SH-SY5Y (cell line): ENCODE results near the gene GRAMD2B.

Source experiments
- GATA2 ChIP-seq: IDR thresholded peaks from 2 replicates; pipeline ENCODE4 v1.6.1; 2011; ENCODE audit warnings: mild to moderate bottlenecking, low read depth, low read length
- GATA3 ChIP-seq: IDR thresholded peaks from 2 replicates; pipeline ENCODE4 v1.6.1; 2011; ENCODE audit warnings: low read depth, mild to moderate bottlenecking, low read length, moderate library complexity

GRAMD2B gene

DNA sequence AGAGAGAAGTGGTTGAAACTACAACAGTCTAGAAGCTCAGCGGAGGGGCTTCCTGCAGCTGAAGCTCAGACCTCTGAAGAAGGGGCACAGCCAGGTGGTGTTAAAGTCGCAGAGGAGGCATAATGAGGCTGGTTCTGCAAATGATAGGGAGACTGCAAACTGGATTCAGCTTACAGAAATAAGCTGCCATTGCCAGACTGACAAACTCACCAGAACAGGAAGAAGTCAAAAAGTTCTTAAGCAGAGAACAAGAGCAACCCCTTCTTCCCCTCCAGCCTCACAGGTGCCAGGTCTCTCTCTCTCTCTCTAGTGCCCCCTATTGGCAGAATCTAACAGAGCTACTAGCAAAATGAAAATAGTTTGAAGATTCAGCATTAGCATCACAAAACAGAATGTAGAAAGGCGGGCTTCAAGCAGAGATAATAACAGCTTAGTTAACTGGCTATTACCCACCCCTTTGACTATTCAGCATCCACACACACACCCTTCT is 76.7 kb downstream of the GRAMD2B start:
- no peak for TF ChIP-seq GATA2
- no peak for TF ChIP-seq GATA3

- TF ChIP-seq GATA3 (no peak), GATA2 (no peak)
Observed at GRCh38 chr5:126501448-126501847, 78.2 kb downstream of the GRAMD2B start.

- TF ChIP-seq GATA3 (no peak), GATA2 (no peak)
Observed at GRCh38 chr5:126503602-126504104, 80.4 kb downstream of the GRAMD2B start.

- TF ChIP-seq GATA3 (no peak), GATA2 (no peak)
Observed at GRCh38 chr5:126506079-126506478, 82.9 kb downstream of the GRAMD2B start.

- TF ChIP-seq GATA3 = no peak
- no peak for TF ChIP-seq GATA2
Observed at GRCh38 chr5:126508251-126508961, 85.2 kb downstream of the GRAMD2B start.

DNA sequence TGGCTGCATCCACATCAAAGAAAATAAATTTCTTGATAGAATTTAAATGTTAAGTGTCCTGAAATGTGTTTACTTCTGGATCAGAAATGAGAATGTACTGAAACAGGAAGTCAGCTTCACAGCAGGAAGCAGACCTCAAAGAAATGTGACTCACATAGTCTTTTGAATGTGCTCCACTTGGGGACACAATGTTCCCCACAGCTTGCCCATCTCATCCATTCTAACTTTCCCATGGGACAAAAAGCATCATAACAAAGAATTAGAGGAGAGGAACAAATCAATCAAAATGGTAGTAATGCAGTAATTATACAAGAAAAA is 85.7 kb downstream of the GRAMD2B start:
- TF ChIP-seq GATA2 = no peak

DNA sequence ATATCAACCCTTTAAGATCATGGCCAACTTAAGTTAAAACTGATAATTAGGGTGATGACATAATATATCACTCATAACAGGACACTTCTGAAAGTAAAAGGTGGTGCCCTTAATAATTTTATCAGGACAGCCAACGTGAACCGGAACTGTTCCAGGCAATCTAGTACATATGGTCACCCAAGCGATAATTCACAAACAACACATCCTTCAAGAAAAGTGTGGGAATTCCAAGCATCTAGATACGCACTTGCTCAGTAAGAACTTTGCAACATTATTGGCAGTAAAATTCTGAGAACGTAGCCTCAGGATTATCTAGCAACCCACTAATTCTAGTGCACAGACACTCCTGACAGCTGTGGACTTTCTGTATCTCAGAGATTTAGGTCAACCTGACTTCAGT is 86.1 kb downstream of the GRAMD2B start:
- no peak for TF ChIP-seq GATA2
- TF ChIP-seq GATA3 = no peak

DNA sequence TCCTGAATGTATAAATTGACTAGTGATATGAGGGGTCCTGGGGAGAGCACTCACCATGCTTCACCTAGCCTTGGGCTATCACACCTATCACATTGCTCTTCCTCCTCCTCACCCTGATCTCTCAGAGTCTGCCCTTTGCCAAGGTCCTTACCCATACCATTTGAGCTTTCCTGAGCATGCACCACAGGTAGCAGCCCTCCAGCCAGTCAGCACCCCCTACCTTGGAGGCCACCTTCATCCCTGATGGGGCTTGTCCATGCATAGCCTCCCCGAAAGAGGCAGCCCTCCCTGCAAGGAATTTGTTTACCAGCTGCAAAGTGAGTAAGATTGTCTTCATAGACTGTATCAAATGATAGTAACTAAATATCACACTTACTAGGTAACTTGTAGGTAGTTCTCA is 88.8 kb downstream of the GRAMD2B start:
- TF ChIP-seq GATA2 = no peak
- no peak for TF ChIP-seq GATA3

DNA sequence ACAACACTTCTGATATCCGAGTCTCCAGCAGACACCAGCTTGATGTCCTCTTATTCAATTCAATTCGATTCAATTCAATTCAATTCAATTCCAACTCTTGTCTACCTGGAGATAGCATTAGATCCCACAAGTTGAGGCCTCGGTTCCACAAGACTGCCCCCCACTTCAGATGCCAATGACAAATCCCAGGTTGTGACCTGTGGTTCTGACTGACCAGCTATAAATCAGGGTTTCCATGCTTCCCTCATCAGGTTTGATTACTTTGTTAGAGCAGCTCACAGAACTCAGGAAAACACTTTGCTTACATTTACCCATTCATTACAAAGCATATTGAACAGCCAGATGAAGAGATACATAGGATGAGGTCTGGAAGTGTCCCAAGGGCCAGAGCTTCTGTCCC is 89.2 kb downstream of the GRAMD2B start:
- no peak for TF ChIP-seq GATA2
- no peak for TF ChIP-seq GATA3

- TF ChIP-seq GATA3 = no peak
- TF ChIP-seq GATA2 = no peak
Observed at GRCh38 chr5:126513302-126513701, 90.1 kb downstream of the GRAMD2B start.

GRCh38 chr5:126513703-126514102 is 90.5 kb downstream of the GRAMD2B start:
- TF ChIP-seq GATA2 = no peak
- no peak for TF ChIP-seq GATA3

- TF ChIP-seq GATA3 = no peak
- no peak for TF ChIP-seq GATA2
Observed at GRCh38 chr5:126514131-126514557, 90.9 kb downstream of the GRAMD2B start.

DNA sequence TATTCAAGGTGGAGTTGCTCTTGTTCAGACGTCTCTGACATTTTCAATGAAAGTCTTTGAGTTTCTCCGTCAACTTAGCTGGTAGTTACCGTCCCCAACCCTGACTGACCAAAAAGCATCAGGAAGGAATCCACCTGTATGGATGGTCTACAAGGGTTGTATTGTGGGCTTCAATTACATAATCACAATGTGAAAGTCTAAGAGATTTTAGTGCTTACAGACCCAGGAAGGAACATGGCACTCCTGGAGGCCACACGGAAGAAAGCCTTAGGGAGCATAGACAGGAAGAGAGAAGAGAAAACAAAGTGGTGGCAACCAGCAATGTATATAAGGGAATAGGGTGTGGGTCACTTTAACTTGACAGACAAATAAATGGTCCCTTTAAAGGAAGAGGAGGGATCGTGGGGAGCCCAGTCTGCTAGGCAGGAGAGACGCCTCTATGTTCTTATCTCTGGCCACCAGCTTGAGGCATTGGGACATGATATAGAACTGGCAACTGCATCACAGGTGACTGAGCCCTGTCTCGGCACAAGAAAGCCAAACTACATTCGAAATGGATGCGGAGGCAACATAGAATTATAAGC is 91.4 kb downstream of the GRAMD2B start:
- TF ChIP-seq GATA2 (no peak), GATA3 (no peak)

GRCh38 chr5:126515337-126515736 is 92.1 kb downstream of the GRAMD2B start:
- TF ChIP-seq GATA2 (no peak; the same call in 1 of the 2 replicates), GATA3 (0 out of 2 replicates have a peak, but pooled peaks have one; percentile 37)

- TF ChIP-seq GATA3 (no peak), GATA2 (no peak)
Observed at GRCh38 chr5:126516133-126516532, 92.9 kb downstream of the GRAMD2B start.

DNA sequence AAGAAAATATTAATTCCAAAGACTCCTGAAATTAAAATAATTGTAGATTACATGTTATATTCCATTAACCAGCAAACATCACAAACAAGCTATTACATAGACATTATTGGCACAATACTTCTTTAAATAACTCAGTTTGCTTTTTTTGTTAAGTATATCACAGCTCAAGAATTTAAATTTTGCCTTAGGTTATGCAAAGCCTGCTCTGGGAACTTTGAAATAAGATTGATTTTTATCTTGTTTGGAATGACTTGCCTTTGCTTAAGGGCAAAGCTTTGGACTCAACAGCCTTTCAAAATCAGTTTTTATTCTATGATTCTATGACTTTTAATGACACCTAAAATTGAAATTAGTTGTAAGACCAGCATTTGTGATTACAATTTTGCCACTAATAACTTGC is 93.6 kb downstream of the GRAMD2B start:
- no peak; the same call in 1 of the 2 replicates for TF ChIP-seq GATA3
- TF ChIP-seq GATA2 = no peak
